Measurements from ENCODE around the gene TIE1.

TIE1 gene

GRCh38 chr1:43300378-43301094 is at the start of gene TIE1:
Gene TIE1 (plus strand): TSS chr1:43300982. CDS start chr1:43301072, 90 bp downstream.
- no peak for DNase-seq

GRCh38 chr1:43251024-43251423 is 49.8 kb upstream of the TIE1 start:
- no peak for DNase-seq

- no peak for DNase-seq
These were observed 48.6 kb upstream of the TIE1 start for GRCh38 chr1:43252225-43252624.

DNA sequence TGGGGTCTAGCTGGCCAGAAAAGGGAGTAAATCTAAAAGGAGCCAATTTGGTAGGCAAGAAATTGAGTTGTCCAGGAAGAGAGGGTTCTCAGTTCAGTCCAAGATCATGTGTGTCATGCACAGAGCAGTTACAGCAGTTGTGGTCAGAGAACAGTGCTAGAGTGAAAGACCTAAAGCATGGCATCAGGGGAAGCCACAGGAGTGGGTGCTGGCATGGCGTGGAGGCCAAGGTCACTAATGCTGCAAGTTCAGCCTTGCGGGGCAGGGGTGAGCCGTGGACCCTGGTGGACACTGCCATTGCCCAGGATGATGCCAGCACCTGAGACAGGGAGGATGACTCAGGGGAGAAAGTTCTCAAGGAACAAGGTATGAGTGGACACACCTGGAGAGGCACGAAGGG is 47.6 kb upstream of the TIE1 start:
- no peak for DNase-seq

DNA sequence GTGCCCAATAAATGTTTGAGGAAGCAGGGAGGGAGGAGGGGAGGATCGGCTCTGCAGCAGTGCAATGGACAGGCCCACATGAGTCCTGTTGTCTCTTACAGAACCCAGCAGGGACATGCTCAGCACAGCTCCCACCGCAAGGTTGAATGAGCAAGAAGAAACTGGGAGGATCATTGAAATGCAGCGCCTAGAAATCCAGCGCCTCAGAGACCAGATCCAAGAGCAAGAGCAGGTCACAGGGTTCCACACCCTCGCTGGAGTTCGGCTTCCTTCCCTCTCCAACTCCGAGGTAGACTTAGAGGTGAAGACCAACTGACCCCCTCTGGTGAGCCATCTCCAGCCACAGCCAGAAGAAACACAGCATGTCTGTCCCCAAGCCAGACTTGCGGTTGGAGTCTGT is 46.9 kb upstream of the TIE1 start:
- DNase-seq: no peak

DNA sequence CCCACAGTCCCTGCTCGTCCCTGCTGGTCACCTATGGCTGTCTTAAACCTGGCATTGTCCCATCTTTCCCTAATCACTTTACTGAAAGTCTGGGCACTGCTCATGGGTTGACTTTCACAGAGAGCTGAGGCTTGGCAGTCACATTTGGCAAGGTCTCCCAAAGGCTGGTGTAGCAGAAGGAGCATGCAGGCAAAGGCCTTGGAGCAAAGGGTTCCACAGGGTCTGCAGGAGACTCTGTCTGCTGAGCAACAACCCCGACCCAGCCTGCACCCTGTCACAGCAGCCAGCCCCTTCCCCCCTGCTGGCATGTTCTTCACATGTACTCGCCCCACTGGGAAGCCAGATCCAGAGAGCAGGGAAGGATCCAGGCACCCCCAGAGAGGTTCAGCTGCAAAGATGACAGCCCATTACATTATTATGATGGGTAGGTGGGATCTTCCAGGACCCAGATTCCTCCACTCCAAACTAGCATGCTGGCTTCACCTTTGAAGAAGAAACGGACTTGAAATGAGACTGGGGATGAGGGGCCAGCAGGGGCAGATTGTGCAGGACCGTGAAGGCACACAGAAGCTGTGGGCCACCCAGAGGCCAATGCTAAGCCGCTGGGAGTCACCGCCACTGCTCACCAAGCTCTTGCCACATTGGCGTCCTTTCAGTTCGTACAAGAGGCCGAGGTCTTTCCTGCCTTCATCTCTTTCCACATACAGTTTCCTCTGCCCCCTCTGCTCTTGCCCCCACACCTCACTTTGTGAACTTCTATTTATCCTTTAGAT is 45.2 kb upstream of the TIE1 start:
- DNase-seq: no peak

DNA sequence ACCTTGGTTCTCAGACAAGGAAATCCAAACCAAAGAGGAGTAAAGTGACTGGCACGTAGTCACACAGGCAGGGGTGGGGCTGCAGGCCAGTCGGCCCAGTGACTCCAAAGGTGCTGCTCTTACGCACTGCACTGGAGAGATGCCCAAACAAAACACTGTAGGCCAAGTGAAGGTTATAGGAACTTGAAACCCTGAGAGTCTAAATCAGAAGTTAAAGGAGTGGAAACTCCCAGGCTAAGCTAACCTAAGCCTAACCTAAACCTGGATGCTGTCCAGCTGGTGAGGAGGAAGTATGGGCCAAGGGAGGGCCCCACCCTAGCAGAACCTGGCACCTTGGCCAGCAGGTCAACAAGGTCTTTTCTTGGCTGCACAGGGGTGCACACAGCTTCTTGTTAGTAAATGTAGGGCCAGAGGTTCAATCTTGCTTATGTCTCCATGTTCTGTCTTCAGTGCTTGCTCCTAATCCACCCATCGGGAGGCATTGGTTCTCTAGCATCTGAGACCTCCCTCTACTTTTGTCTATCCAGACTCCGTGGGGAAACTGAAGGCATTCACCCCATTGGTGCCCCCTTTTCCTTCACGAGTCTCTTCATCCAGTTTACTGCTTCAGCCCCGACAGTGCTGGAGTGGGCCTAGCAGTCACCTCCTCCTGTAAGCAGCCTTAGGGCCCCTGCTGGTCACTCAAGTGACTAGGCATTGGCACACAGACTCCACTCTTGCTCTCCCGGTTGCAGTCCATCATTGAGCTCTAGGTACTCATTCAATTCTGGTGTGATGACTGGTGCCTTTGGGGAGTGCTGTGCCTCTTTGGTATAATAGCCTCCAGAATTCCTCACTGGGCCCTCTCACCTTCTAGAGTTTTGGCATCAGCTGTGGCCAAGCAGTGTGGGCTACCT is 43.9 kb upstream of the TIE1 start:
- no peak for DNase-seq

DNA sequence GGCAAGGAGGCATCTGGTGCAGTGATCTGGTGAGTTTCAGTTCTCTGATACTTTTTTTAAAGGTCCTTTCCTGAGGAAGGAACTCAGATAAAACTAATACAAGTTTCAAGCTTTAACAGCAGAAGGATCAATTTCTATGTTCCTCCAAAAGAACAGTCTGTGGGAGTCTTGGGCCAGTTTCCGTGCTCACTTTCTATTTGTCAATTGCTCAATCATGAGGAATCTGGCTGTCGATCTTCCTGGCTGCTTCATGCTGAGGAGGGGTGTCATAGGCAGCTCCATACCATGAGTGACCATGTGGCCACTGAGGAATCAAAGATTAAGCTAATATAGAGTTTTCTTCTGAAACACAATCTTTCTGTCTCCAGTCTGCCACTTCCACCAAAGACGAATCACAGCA is 42.4 kb upstream of the TIE1 start:
- DNase-seq: no peak

DNA sequence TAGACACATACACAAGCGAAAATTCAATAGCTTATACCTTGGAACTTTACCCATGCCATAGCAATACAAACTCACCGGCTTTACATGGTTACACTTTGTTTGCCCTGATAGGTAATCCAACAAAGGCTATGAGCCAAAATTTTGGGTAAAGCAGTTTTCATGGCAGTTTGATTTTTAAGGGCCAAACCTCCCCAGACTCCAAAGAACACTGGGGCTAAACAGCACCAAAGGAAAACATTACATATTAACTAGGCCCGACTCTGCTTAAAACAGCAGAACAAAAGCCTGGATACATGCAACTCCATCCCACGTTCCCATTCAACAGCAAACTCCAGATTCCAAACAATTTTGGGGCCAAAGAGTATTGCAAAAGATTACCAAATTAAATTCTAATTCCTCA is 35.4 kb upstream of the TIE1 start:
- DNase-seq: no peak

- DNase-seq: no peak
These were observed 33.9 kb upstream of the TIE1 start for GRCh38 chr1:43266881-43267280.

DNA sequence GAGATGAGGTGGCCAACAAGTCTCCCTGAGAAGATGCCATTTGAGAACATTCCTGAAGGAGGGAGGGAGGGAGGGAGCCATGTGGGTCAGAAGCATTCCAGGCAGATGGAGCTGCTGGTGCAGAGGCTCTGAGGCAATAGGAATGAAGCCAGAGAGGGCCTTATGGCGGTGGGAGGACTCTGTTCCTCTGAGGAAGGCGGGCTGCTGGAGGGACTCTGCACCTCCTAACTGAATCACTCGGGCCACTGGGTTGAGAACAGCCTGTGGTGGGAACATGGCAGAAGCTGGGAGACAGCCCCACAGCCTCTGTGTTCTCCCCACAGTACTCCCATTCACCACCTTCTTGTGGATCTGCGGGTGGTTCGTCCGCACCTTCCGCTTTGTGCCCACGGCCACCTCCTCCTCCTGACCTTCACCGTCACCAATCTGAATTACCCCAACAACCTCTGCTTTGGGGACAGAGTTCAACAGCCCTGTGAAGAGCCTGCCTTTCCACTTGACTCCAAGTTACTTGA is 33.4 kb upstream of the TIE1 start:
- DNase-seq: no peak

- no peak for DNase-seq
These were observed 32.9 kb upstream of the TIE1 start for GRCh38 chr1:43267818-43268425.

GRCh38 chr1:43269627-43270375 is 31.0 kb upstream of the TIE1 start, which contains the start of gene TMEM125:
Gene TMEM125 (plus strand): TSS chr1:43269983. CDS start chr1:43272723, 2,740 bp downstream.
- DNase-seq: no peak

DNA sequence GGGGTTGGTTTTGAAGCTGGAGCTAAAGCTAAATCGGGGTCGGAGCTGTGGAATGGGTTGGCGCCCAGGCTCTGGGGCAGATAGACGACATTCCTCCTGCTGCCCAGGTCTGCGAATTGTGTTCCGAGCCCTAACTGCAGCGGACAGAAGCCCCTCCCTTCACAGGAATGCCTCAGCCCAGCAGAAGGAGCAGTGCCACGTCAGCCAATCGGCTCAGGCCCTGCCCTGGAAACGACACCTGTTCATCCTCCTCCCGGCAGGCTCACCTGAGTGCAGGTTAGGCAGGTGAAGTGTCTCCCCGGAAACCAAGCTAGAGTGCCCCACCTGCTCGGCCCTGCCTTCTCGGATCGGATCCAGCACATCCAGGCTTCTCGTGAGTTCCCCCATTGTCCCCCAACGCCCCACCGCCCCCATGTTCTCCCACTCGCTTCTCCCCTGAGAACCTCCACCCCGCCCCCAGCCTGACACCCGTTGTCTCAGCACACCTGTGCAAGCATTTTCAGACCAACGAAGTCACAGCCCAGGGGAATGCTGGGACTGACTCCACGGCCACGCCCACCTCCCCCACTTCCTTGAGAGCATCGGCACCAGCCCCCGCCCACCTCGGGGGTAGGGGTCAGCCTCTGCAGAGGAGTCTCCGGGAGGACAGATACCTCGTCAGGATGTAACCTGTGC is 30.2 kb upstream of the TIE1 start:
- DNase-seq: peak; percentile 21

GRCh38 chr1:43271186-43272118 is 29.3 kb upstream of the TIE1 start:
- DNase-seq: no peak

DNA sequence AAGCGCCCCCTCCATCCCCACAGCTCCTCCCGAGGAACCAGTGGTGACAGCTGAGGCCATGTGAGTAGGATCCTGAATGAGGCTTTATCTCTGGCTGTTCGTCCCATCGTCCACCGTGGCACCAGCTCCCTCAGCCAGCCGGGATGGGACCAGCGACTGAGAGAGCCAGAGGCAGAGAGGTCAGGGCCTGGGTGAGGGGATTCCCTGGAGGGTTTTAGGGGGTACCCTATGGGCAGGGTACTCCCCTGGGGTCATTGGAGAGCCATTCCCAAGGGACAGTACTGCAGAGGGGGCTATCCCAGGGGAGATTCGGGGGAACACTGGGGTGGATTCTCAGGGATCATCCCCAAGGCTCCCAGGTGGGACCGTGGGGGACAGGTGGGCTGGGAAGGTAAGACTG is 28.6 kb upstream of the TIE1 start:
- no peak for DNase-seq

GRCh38 chr1:43272576-43273571 is 27.9 kb upstream of the TIE1 start:
- DNase-seq: no peak

DNA sequence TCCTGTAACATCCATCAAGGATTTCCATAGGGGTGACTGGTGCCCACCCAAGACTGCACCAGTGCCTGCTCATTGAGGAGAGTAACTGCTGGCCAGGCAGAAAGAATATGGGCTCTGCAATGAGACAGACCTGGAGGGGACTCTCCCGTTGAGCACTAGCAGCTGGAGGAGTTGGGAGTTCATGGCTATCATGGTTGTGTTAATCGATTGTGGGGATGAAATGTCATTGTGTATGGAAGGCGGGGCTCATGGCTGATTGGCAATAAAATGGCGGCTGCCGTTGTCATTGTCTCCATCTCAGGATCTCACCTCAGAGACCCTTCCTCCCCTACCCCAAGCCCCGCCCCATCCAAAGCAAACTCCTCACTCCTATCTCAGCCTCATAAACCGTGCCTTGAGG is 27.1 kb upstream of the TIE1 start:
- DNase-seq: no peak

Data from activated naive CD4-positive, alpha-beta T cell treated with anti-CD3 and anti-CD28 coated beads, Interleukin-2, amount 50 U/mL, for 16 hours (primary cell).